ENCODE results near the gene DTX2.
"Not testable (repeated sequence)": the region's sequence is repeated elsewhere in the genome, so short reads cannot be mapped to it uniquely, and the experiment has no call there.

Gene DTX2

DNA sequence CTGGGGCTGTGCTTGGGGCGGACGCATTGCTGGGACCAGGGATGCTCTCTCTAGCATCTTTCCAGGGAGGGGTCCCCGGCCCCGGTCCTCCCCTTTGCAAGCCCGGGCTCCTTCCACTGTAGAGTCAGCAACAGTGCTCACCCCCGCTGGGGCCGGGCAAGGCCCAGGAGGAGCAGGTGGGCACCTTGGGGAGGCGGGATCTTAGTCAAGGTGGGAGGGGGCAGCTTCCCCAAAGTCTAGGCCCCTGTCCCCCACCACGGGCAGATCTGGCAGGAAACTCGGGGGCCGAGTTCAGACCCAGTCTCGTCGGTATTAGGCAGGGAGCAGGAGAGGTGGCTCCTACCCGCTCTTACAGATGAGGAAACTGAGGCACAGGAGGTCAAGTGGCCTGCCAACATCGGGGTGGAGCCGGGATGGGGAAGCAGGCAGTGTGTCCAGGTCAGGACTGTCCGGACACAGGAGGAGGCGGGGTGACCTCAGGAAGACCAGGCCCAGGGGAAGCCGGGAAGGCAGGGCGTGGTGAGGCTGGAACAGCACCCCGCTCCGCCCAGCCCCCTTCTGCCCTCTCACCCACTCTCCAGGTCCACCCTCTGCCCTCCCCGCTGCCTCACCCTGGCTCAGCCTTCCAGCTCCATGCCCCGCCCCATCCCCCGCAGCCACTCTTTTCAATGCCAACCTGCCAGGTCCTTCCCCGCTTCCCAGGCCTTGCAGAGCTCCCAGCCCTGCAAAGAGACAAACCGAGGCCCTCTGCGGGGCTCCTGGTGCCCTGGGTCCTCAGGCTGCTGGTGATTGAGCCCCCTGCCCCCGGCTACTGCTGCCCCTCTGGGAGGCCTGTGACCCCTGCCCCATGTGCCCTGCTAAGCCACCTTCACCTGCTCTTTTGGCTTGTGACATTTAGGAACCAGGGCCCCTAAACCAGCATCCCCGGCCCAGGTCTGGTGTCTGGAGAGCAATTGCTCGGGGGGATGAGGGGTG, 50.7 kb downstream of the DTX2 start:
- H3K9me3 ChIP-seq (ENCODE audit: control insufficient read depth, low read length); H3K4me1 ChIP-seq (ENCODE audit: control insufficient read depth, insufficient read depth, low read length, poor library complexity, severe bottlenecking); H3K27ac ChIP-seq (ENCODE audit: insufficient read depth, low read length, poor library complexity, severe bottlenecking): not testable (repeated sequence)

GRCh38 chr7:76512941-76513816, 51.7 kb downstream of the DTX2 start:
- H3K27ac ChIP-seq (ENCODE audit: insufficient read depth, low read length, poor library complexity, severe bottlenecking): no peak overlapping the region
- H3K4me1 ChIP-seq (ENCODE audit: control insufficient read depth, insufficient read depth, low read length, poor library complexity, severe bottlenecking): no peaks in the 10 kb centered on the region
- DNase-seq: no peak

More for the DNA sequence above, 50.7 kb downstream of the DTX2 start:
- H3K36me3 ChIP-seq (ENCODE audit: control insufficient read depth, insufficient read depth, low read length); DNase-seq; H3K27me3 ChIP-seq (replicated peaks; ENCODE audit: control insufficient read depth, insufficient read depth, low read length, poor library complexity, severe bottlenecking); H3K4me3 ChIP-seq (ENCODE audit: insufficient read depth, low read depth, low read length, poor library complexity, severe bottlenecking): not testable (repeated sequence)

GRCh38 chr7:76513817-76514799, 52.6 kb downstream of the DTX2 start:
- Histone ChIP-seq H3K27me3 (replicated peaks; ENCODE audit: control insufficient read depth, insufficient read depth, low read length, poor library complexity, severe bottlenecking) (no peaks in the 10 kb centered on the region), H3K4me3 (ENCODE audit: insufficient read depth, low read depth, low read length, poor library complexity, severe bottlenecking) (no peak overlapping the region), H3K36me3 (ENCODE audit: control insufficient read depth, insufficient read depth, low read length) (no peaks in the 10 kb centered on the region), H3K4me1 (ENCODE audit: control insufficient read depth, insufficient read depth, low read length, poor library complexity, severe bottlenecking) (no peaks in the 10 kb centered on the region), H3K9me3 (ENCODE audit: control insufficient read depth, low read length) (no peaks in the 10 kb centered on the region), H3K27ac (ENCODE audit: insufficient read depth, low read length, poor library complexity, severe bottlenecking) (no peak overlapping the region)
- no peak for DNase-seq

More at GRCh38 chr7:76512941-76513816, 51.7 kb downstream of the DTX2 start:
- H3K9me3 ChIP-seq (ENCODE audit: control insufficient read depth, low read length): no peaks in the 10 kb centered on the region
- H3K27me3 ChIP-seq (replicated peaks; ENCODE audit: control insufficient read depth, insufficient read depth, low read length, poor library complexity, severe bottlenecking): no peaks in the 10 kb centered on the region
- no peaks in the 10 kb centered on the region for H3K36me3 ChIP-seq (ENCODE audit: control insufficient read depth, insufficient read depth, low read length)
- no peak overlapping the region for H3K4me3 ChIP-seq (ENCODE audit: insufficient read depth, low read depth, low read length, poor library complexity, severe bottlenecking)

DNA sequence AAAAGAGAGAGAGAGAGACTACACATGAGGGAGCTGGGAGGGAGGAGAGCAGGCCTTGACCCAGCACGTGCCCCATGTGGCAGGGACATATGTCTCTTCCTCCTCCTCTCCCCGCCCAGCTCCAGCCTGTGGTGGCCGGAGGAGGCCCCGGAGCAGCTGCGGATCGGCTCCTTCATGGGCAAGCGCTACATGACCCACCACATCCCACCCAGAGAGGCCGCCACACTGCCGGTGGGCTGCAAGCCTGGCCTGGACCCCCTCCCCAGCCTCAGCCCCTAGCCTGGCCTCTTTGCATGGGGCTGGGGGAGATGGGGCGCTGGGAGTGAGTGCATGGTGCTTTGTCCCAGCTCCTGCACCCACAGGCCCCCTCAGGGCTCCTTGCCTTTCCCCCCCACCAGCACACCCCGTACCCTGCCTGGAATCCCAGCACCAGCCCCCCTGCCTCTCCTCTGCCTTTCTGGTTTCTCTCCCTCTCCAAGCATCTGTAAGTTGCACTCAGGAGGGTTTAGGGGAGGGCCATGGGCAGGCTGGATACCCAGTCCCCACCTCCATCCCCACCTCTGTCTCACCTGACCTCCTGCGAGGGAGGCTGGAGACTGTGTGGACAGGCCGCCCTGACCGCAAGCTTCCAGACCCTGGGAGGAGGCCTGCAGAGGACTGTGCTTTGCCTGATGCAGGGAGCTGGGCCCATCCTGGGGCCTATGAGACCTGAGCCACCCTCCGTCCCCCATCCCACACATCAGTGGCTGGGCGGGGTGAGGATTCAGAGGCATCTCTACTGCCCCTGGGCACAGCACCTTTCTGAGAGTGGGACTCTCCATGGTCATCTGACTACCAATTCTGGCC, 53.6 kb downstream of the DTX2 start:
- H3K27me3 ChIP-seq (replicated peaks; ENCODE audit: control insufficient read depth, insufficient read depth, low read length, poor library complexity, severe bottlenecking): no peaks in the 10 kb centered on the region
- H3K4me3 ChIP-seq (ENCODE audit: insufficient read depth, low read depth, low read length, poor library complexity, severe bottlenecking): no peak overlapping the region
- no peaks in the 10 kb centered on the region for H3K4me1 ChIP-seq (ENCODE audit: control insufficient read depth, insufficient read depth, low read length, poor library complexity, severe bottlenecking)
- no peak overlapping the region for H3K27ac ChIP-seq (ENCODE audit: insufficient read depth, low read length, poor library complexity, severe bottlenecking)
- no peak for DNase-seq
- no peaks in the 10 kb centered on the region for H3K36me3 ChIP-seq (ENCODE audit: control insufficient read depth, insufficient read depth, low read length)
- H3K9me3 ChIP-seq (ENCODE audit: control insufficient read depth, low read length): no peaks in the 10 kb centered on the region

DNA sequence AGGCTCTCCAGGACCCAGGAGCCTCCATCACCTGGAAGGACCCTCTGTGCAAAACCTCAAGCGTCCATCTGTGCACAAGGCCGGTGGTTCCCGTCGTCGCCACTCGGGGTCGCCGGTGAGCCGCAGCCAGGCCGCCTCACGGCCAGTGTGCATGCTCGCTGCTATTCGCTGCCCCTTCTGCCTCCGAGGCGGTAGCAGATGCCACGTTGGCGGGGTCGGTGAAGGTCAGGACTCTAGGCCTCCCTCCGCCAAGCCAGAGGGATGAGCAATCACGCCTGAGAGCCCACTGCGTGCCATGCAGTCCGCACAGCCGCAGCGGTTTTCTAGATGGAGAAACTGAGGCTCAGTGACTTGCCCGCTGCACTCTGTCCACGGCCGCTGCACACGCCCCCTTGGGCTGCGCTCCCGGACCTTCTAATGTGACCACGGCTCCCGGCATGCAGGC, 54.5 kb downstream of the DTX2 start:
- Histone ChIP-seq H3K27ac (ENCODE audit: insufficient read depth, low read length, poor library complexity, severe bottlenecking) (no peak overlapping the region), H3K4me1 (ENCODE audit: control insufficient read depth, insufficient read depth, low read length, poor library complexity, severe bottlenecking) (no peaks in the 10 kb centered on the region), H3K36me3 (ENCODE audit: control insufficient read depth, insufficient read depth, low read length) (no peaks in the 10 kb centered on the region), H3K27me3 (replicated peaks; ENCODE audit: control insufficient read depth, insufficient read depth, low read length, poor library complexity, severe bottlenecking) (no peaks in the 10 kb centered on the region), H3K9me3 (ENCODE audit: control insufficient read depth, low read length) (no peaks in the 10 kb centered on the region), H3K4me3 (ENCODE audit: insufficient read depth, low read depth, low read length, poor library complexity, severe bottlenecking) (no peak overlapping the region)
- peak in 2 of 3 donors; percentile 22 to 33 for DNase-seq

DNA sequence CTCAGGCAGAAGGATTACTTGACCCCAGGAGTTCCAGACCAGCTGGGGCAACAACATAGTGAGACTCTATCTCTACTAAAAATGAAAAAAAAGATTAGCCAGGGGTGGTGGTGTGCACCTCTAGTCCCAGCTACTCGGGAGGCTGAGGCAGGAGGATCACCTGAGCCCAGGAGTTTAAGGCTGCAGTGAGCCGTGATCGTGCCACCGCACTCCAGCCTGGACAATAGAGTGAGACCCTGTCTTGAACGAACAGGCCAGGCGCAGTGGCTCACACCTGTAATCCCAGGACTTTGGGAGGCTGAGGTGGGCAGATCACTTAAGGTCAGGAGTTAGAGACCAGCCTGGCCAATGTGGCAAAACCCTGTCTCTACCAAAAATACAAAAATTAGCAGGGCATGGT, 55.4 kb downstream of the DTX2 start:
- DNase-seq; H3K27ac ChIP-seq (ENCODE audit: insufficient read depth, low read length, poor library complexity, severe bottlenecking); H3K36me3 ChIP-seq (ENCODE audit: control insufficient read depth, insufficient read depth, low read length): not testable (repeated sequence)

DNA sequence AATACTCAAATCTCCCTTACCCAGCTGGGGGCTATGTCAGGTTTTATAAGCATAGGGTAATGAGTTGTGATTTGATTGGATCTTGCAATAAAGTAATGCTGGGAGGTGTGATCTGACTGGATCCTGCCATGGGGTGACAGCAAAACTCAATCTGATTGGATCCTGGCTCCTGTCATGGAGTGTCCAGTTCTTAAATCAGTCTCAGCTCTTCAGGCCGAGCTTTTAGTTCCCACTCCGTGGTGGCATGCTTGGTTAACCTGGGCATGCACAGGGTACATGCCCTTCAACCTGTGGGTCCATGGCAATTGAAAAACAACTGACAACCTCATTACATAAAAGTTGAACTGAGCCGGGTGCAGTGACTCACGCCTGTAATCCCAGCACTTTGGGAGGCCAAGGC, 64.7 kb downstream of the DTX2 start:
- not testable (repeated sequence) for H3K4me1 ChIP-seq (ENCODE audit: control insufficient read depth, insufficient read depth, low read length, poor library complexity, severe bottlenecking); H3K9me3 ChIP-seq (ENCODE audit: control insufficient read depth, low read length); H3K27me3 ChIP-seq (replicated peaks; ENCODE audit: control insufficient read depth, insufficient read depth, low read length, poor library complexity, severe bottlenecking); H3K4me3 ChIP-seq (ENCODE audit: insufficient read depth, low read depth, low read length, poor library complexity, severe bottlenecking); DNase-seq; H3K36me3 ChIP-seq (ENCODE audit: control insufficient read depth, insufficient read depth, low read length); H3K27ac ChIP-seq (ENCODE audit: insufficient read depth, low read length, poor library complexity, severe bottlenecking)

More for the DNA sequence above, 55.4 kb downstream of the DTX2 start:
- not testable (repeated sequence) for H3K4me3 ChIP-seq (ENCODE audit: insufficient read depth, low read depth, low read length, poor library complexity, severe bottlenecking); H3K9me3 ChIP-seq (ENCODE audit: control insufficient read depth, low read length); H3K27me3 ChIP-seq (replicated peaks; ENCODE audit: control insufficient read depth, insufficient read depth, low read length, poor library complexity, severe bottlenecking); H3K4me1 ChIP-seq (ENCODE audit: control insufficient read depth, insufficient read depth, low read length, poor library complexity, severe bottlenecking)

- not testable (repeated sequence) for H3K27me3 ChIP-seq (replicated peaks; ENCODE audit: control insufficient read depth, insufficient read depth, low read length, poor library complexity, severe bottlenecking); H3K4me1 ChIP-seq (ENCODE audit: control insufficient read depth, insufficient read depth, low read length, poor library complexity, severe bottlenecking); H3K9me3 ChIP-seq (ENCODE audit: control insufficient read depth, low read length); H3K4me3 ChIP-seq (ENCODE audit: insufficient read depth, low read depth, low read length, poor library complexity, severe bottlenecking); DNase-seq; H3K27ac ChIP-seq (ENCODE audit: insufficient read depth, low read length, poor library complexity, severe bottlenecking); H3K36me3 ChIP-seq (ENCODE audit: control insufficient read depth, insufficient read depth, low read length)
Measured at GRCh38 chr7:76531643-76532042, 70.1 kb downstream of the DTX2 start.

DNA sequence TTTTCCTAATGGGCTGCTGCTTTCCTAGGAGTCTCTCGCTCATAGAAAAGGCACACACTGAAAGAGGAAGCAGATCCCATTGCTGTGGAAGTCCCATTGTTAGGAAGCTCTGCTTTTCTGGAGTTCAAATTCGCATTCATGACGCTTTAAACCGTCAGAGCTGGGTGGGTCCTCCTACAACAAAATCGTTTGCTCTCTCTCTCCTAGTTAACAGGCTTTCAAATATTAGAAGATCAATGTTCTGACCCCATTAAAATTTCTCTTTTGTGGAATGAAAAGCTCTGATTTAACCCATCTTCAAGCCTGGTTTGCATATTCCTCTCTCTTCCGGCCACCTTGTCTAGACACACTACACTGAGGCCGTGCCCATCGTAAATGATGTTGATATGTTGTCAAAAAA, 81.7 kb downstream of the DTX2 start, which contains the start of gene SPDYE16:
Gene SPDYE16, minus strand, starts transcription at position 101 of the 400 bp plus-strand sequence. CDS start 1,838 bp downstream, outside the sequence.
- not testable (repeated sequence) for H3K36me3 ChIP-seq (ENCODE audit: control insufficient read depth, insufficient read depth, low read length); H3K27ac ChIP-seq (ENCODE audit: insufficient read depth, low read length, poor library complexity, severe bottlenecking); DNase-seq; H3K27me3 ChIP-seq (replicated peaks; ENCODE audit: control insufficient read depth, insufficient read depth, low read length, poor library complexity, severe bottlenecking); H3K9me3 ChIP-seq (ENCODE audit: control insufficient read depth, low read length); H3K4me1 ChIP-seq (ENCODE audit: control insufficient read depth, insufficient read depth, low read length, poor library complexity, severe bottlenecking); H3K4me3 ChIP-seq (ENCODE audit: insufficient read depth, low read depth, low read length, poor library complexity, severe bottlenecking)

All from effector memory CD4-positive, alpha-beta T cell (primary cell).